NT2/D1 (cell line): ENCODE results near the gene EHD3.

ENCODE experiments used
- SUZ12 ChIP-seq: IDR thresholded peaks from 2 replicates; pipeline ENCODE4 v1.6.1; 2011; ENCODE audit not compliant: insufficient read length, insufficient read depth; ENCODE audit errors: extremely low read depth
- ZNF274 ChIP-seq: IDR thresholded peaks from 2 replicates; pipeline ENCODE4 v1.6.1; 2011; ENCODE audit warnings: mild to moderate bottlenecking, low read depth, low read length

DNA sequence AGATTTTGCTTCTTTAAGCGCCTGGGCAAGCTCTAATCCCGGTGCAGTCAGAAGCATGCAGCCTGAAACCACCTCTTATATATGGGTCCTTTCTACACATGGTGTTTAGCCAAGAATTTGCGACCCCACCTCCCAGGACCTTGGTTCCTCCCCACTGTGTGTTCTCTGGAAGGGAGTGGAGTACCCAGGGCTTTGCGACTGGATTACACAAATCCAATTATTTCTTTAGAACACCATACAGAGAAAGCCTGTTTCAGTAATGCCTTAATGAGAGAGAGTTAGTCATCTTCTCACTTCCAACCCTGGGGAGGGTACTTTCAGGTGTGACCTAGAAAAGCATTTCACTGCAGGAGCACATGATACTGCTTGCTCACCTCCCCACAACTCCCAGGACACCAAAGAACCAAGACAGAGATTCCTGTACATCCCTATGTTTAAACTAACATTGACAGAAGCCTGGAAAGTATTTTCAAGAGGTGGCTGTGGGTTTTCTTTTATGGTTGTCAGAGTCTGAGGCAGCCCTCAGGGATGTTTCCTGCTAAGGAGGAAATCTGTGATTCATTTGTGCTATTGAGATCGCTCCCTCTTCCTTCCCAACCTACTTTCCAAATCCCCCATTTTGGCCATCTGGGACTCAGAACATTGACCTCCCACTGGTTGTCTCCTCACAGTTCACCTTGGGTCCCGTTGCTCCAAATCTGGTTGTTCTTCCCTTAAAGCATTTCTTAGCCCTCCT is 16.3 kb upstream of the EHD3 start, which contains the start of gene CAPN14:
- no peak for TF ChIP-seq ZNF274
- TF ChIP-seq SUZ12, result no peak
